HG03354 (cell line): ENCODE measurements around the gene UBE2G2.
"Not testable (repeated sequence)": the region's sequence is repeated elsewhere in the genome, so short reads cannot be mapped to it uniquely, and the experiment has no call there.

Experiments
- ATAC-seq: cut with Tn5 transposase; IDR thresholded peaks from one replicate; pipeline ENCODE4 v1.9.1; 2021; ENCODE audit warnings: mild to moderate bottlenecking; ENCODE audit not compliant: unreplicated experiment, poor library complexity, severe bottlenecking

The UBE2G2 gene

GRCh38 chr21:44836666-44837471 lies 35.2 kb upstream of the UBE2G2 start:
- ATAC-seq = no peak

GRCh38 chr21:44836349-44836665 lies 34.7 kb upstream of the UBE2G2 start:
- ATAC-seq = no peak

GRCh38 chr21:44835647-44835973 lies 34.0 kb upstream of the UBE2G2 start:
- ATAC-seq = no peak

DNA sequence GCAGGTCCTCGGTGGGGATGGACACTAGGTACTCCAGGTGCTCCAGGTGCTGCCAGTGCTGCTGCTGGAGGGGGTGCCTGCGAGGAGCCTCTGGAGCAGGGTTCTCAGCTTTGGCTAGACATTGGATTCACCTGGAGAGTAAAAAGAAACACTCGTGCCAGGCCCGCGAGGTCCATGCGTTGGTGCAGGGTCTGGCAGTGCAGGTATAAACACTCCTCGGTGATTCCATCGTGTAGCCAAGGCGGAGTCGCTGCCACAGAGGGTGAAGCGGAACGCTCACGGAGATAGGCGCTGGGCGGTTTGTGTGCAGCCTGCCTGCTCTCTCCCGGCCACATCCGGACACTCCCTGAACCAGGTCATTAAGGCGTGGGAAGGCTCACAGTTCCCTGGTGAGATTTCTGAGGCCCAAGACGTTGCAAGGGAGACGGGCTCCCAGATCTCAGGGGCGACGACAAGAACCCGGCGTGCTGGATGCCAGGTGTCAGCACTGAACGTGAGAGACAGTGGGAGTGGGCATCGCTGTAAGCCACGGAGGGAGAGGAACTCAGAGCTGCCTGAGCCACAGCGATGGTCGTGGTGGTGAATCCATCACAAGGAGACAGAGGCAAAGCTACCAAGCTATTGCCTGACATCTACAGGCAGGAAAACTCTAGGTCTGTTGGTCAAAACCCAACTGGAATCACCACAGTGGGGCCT lies 33.5 kb upstream of the UBE2G2 start:
- ATAC-seq = no peak

- ATAC-seq = no peak
Observed at GRCh38 chr21:44834231-44834950, 32.8 kb upstream of the UBE2G2 start.

DNA sequence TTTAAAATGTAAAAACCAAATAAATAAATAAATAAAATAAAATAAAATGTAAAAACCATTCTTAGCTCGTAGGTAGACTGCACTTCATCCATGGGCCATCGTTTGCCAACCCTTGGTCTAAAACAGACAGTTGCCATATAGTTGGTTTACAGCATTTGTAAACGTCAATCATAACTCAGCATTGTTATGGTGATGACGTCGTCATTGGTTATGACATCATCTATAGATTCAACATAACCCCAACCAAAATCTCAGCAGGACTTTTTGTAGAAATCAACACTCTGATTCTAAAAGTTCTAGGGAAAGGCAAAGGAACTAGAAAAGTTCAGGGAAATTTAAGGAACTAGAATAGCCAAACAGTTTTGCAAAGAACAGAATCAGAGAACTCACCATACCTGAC lies 32.0 kb upstream of the UBE2G2 start:
- ATAC-seq = no peak

- not testable (repeated sequence) for ATAC-seq
Observed at GRCh38 chr21:44832516-44833255, 31.1 kb upstream of the UBE2G2 start.

DNA sequence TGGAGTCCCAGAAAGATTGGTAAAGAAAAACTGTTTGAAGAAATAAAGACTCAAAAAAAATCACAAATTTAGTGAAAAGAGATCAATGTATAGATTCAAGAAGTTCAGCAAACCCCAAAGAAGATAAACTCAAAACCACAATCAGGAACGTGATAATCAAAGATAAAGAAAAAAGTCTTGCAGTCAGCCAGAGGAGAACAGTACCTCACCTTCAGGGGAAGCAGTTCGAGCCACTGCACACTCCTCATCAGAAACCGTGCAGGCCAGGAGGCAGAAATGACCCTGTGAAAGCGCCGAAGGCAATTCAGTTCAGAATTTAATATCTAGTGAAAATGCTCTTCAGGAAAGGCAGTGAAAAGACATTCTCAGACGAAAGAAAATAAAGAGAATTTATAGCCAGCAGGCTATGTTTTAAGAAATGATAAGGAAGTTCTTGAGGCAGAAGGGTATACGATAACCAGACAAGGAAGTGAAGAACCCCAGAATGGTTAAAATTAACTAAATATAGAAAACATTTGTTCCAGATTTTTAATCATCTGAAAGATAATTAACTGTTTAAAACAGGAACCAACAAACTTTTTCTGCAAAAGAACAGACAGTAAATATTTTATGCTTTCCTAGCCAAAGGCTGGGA lies 29.7 kb upstream of the UBE2G2 start:
- ATAC-seq = no peak

DNA sequence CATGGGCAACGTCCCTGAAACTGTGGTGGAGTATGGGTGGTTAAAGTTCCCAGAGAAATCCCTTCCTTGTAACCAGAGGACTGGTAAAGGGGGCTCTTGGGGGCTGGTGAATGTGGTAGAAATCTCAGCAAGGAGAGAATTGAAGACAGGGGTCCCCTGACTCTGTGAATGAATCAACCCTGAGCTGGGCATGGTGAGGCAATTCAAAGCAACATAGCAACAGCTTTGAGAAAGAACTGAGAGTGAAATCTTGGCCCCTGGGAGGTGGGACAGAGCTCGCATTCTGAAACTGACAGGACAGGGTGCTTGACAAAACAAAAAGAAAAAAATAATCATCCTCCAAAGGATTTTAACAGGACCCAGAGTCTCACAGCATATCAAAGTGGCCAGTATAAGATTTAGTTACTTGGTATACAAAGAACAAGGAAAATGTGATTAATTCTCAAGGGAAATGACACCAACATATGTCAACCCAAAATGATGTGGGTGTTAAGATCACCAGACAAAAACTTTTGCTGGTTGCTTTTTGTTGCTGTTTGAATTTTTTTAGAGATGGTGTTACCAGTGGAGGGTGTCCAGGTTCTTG lies 28.0 kb upstream of the UBE2G2 start:
- ATAC-seq = no peak

DNA sequence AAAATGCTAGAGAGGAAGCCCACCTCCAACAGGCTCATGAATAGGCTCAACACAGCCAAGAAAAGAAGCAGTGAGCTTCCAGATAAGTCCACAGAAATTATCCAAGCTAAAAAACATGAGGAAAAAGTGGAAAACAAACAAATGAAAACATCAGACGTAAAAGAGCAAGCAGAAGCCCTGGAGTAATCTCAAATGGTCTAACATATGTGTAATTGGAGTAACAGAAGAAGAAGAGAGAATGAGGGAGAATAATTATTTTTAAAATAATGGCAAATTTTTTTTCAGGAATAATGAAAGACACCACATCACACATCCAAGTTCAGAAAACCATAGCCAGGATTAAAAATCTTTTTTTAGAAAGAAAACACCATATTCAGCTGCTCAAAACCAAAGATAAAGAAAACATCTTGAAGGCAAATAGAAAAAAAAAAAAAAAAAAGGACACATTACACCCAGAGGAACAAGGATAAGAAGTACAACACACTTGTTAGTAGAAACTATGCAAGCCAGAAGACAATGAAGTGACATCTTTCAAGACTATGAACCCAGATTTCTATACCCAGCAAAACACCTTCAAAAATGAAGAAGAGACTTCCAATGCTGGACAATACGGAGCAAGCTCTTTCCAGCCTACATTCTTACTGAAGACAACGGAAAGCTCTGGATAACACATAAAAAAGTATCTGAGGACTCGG lies 26.9 kb upstream of the UBE2G2 start:
- ATAC-seq = no peak

DNA sequence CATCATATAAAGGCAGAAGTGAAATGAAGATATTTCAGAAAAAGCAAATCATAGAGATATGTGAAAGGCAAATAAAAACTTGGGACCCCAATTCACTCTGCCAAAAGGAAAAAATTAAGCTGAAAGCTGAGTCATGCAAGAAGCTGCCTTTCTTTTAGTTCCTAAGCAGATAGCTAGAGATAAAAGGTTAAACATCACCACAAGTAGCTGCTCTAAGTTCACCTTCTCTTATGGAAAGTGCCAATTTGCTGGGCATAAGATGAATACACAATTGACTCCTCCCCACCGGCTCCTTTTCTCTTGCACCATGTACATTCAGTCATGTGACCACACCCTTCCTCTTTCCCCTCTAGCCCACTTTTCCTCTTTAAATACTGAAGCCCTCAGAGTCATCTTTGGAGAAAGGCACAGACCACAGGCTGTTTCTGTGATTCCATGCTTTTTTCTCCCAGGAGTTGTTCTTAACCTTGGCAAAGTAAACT lies 21.6 kb upstream of the UBE2G2 start:
- ATAC-seq = no peak

DNA sequence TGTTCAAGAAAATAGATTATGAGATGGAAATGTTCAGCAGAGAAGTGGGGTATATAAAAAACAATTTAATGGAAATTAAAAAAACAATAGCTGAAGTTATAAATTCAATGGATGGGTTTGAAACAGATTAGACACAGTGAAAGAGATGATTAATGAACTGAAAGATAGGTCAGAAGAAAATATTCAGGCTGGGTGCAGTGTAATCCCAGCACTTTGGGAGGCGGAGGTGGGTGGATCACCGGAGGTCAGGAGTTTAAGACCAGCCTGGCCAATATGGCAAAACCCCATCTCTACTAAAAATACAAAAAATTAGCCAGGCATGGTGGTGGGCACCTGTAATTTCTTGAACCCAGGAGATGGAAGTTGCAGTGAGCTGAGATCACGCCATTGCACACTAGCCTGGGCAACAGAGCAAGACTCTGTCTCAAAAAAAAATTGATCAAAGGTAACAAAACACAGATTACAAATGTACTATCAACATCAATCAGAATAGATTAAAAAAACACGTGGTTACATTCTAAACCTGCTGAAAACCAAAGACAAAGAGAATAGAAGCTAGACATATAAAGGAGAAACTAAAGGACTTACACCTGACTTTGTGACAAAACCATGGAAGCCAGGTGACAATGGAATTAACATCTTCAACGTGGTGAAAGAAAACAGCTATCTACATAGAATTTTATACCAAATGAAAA lies 21.0 kb upstream of the UBE2G2 start:
- no peak for ATAC-seq

DNA sequence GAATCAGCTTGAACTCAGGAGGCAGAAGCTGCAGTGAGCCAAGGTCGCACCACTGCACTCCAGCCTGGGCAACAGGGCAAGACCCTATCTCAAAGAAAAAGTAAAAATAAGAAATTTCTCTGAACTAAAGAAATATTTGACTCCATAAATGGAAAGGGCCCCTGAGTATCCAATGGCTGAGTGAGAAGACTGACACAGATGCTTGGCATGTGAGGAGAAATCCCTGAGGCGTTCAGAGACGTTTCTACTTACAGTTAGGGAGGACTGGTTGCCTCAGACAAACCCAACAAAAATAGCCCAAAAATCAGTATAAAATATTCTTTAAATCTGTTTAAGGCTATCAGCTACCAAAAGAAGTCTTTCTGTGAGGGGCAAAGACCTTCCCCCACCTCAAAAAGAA lies 19.2 kb upstream of the UBE2G2 start:
- ATAC-seq = no peak

- ATAC-seq = no peak
Observed at GRCh38 chr21:44819283-44820243, 17.9 kb upstream of the UBE2G2 start.

GRCh38 chr21:44818640-44819011 lies 17.0 kb upstream of the UBE2G2 start:
- no peak for ATAC-seq

- peak; percentile 63 for ATAC-seq
Observed at GRCh38 chr21:44817914-44818639, 16.5 kb upstream of the UBE2G2 start, which contains the start of gene SUMO3. SUMO3 (minus strand) TSS chr21:44818062; CDS start chr21:44817968, 94 bp downstream.
